IPS DF 6.9 (cell line): ENCODE measurements around the gene VWA2.
"Not testable (repeated sequence)": the region's sequence is repeated elsewhere in the genome, so short reads cannot be mapped to it uniquely, and the experiment has no call there.

Source experiments
- DNase-seq: peaks from one replicate; pipeline ENCODE4 v3.0.0-alpha.2; 2013; ENCODE audit warnings: low read depth, low spot score
- H3K27ac ChIP-seq: one replicate; pipeline ENCODE4 v1.5.1; 2013; ENCODE audit warnings: low read length, control low read depth
- H3K27me3 ChIP-seq: 2 replicates; pipeline ENCODE4 v1.6.1; 2013; ENCODE audit warnings: mild to moderate bottlenecking, low read length; ENCODE audit not compliant: control insufficient read depth, insufficient read depth
- H3K36me3 ChIP-seq: 2 replicates; pipeline ENCODE4 v1.6.1; 2013; ENCODE audit warnings: low read length; ENCODE audit not compliant: control insufficient read depth, insufficient read depth
- H3K4me1 ChIP-seq: 2 replicates; pipeline ENCODE4 v1.6.1; 2013; ENCODE audit warnings: low read length; ENCODE audit not compliant: control insufficient read depth, insufficient read depth
- H3K4me3 ChIP-seq: 2 replicates; pipeline ENCODE4 v1.5.1; 2013; ENCODE audit warnings: mild to moderate bottlenecking, low read length
- H3K9me3 ChIP-seq: 2 replicates; pipeline ENCODE4 v1.6.1; 2013; ENCODE audit warnings: low read length, inconsistent platforms; ENCODE audit not compliant: control insufficient read depth, insufficient read depth
- WGBS: extraction: QIAGEN DNeasy Blood & Tissue Kit; methylation state at CpG from one replicate; pipeline ENCODE4 v1.1.7; 2013; ENCODE audit warnings: mixed read lengths, missing lambda C conversion rate; ENCODE audit not compliant: insufficient read length, insufficient coverage; 5-methylcytosine and 5-hydroxymethylcytosine counted together

VWA2 gene

DNA sequence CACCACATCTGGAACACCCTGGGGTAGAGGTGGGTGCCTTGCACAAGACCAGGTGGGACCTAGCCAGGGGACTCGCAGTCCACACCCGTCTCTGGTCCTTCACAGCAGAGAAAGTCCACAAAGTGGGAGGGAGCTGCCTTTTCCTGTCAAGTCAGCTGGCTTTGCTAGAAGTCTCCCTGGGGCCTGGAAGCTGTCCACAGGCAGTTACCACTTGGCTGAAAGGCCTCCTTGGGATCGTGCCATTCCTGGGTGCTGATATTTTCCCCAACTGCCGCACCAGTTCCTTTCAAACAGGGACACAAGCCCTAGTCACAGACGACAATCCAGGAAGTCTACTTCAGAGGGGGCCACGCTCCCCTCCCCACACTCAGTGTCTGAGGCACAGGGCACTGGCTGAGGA is 89.8 kb downstream of the VWA2 start:
- DNase-seq: no peak
- WGBS: no CpG with 5 or more reads among the region's 6 CpGs
- Histone ChIP-seq H3K4me3 (no peak overlapping the region), H3K36me3 (no peaks in the 10 kb centered on the region), H3K27me3 (no peaks in the 10 kb centered on the region), H3K9me3 (no peaks in the 10 kb centered on the region), H3K27ac (no peak overlapping the region), H3K4me1 (no peaks in the 10 kb centered on the region)

DNA sequence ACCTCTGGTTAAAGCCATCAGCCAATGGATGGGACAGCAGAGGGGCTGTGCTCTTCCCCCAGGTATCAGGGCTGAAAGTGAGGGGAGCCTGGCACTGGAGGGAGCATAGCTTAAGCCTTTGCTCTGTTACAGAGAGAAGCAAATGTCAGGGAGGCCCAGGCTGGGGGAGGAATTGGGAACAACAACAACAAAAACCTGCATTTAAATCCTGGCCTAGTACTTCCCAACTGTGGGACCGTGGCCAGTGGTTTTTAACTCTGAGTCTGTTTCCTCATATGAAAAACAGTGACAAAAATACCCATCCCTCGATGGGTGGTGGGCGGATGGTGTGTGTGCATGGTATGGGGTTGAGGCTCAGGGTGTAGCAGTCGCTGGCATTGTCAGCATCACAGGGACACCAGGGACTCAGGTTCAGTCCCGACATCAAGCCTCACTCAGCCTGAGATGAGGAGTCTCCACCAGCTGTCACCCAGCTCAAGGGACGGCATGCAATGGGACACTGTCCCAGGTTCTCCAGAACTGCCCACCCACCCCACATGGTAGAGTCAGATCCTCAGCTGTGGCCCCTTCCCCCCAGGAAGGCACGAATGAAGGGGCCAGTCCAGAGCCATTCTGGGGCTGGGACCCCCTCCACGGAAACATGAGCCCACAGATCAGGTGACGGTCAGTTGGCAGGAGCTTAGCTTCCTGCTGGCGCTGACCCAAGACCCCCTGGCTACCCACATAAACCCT is 90.7 kb downstream of the VWA2 start:
- DNase-seq: no peak
- H3K27ac ChIP-seq: no peak overlapping the region
- H3K4me1 ChIP-seq: peaks cover 2% of the 10 kb centered on the region; the same call in 1 of the 2 replicates
- no peak overlapping the region for H3K4me3 ChIP-seq
- H3K9me3 ChIP-seq: no peaks in the 10 kb centered on the region
- WGBS: no CpG with 5 or more reads among the region's 10 CpGs
- H3K36me3 ChIP-seq: no peaks in the 10 kb centered on the region
- no peaks in the 10 kb centered on the region for H3K27me3 ChIP-seq

DNA sequence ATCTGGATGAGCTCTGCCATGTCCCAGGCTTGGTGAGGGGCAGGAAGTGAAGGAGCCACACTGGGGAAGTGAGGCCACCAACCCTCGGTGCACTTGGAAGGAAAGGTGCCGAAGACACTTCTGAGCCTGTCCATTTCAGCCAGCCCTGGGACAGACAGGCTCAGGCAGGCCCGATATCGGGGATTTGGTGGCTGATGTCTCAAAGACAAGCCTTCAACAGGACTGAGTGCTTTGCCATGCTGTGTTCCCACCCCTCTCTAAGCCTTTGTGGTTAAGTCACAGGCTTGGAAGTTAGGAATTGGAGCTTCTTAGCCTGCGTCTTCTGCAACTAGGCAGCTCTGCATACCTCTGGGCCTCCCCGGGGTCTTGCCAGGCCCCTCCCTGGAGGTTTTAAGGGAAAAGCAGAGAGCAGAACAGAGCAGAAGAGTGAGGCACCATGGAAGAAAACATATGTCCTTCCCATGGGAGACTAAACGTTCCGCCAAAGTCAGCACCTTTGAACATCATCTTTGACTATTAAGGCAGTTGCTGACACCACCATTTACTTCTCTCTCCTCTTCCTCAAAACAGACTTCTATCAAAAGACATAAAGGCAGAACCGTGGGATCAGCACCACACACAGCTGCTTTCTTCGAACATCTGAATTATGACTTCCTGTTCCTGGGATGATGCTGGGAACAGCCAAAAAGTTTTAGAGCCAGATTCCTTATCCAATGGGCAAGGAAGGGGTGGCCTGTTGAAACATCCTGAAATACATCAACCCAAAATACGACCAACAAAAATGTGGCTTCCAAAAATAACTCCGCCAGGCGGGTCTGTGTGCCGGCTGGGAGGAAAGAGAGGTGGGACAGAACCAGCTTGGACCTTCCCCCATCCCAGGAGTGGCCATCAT is 93.5 kb downstream of the VWA2 start:
- no peak for DNase-seq
- WGBS: no CpG with 5 or more reads among the region's 14 CpGs
- no peaks in the 10 kb centered on the region for H3K36me3 ChIP-seq
- no peak overlapping the region for H3K27ac ChIP-seq
- no peak overlapping the region for H3K4me3 ChIP-seq
- no peaks in the 10 kb centered on the region for H3K9me3 ChIP-seq
- H3K27me3 ChIP-seq: no peaks in the 10 kb centered on the region
- H3K4me1 ChIP-seq: peaks cover 7% of the 10 kb centered on the region

DNA sequence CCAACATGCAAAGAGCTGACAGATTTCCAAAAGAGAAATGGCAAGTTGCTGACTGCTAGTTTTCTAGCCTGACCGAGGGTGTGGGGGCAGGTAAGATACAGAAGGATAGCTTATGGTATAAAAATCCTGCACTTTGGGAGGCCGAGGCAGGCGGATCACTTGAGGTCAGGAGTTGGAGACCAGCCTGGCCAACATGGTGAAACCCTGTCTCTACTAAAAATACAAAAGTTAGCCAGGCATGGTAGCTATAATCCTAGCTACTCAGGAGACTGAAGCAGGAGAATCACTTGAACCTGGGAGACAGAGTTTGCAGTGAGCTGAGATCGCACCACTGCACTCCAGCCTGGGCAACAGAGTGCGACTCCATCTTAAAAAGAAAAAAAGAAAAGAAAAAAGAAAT is 94.4 kb downstream of the VWA2 start:
- not testable (repeated sequence) for H3K36me3 ChIP-seq, H3K4me1 ChIP-seq, DNase-seq, H3K4me3 ChIP-seq, H3K27ac ChIP-seq, H3K9me3 ChIP-seq, H3K27me3 ChIP-seq
- no CpG with 5 or more reads among the region's 5 CpGs for WGBS

DNA sequence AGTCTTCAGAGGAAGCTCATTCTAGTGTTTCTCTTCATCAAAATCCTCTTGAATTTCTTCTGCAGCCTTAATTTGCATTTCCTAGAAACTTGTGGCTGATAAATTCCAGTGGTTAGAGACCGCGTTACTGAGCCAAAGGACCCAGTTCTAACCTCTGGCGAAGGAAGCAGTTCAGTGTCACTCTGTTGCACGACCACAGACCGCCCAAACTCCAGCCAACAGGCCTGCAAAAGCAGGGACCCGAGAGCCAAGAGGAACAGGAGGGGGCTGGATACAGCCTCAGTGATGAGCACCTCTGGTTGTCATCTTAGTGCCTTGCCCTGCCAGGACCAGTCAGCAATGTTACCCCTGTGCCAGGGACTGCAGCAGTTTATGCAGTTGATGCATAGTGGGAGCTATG is 95.2 kb downstream of the VWA2 start:
- peaks cover 9% of the 10 kb centered on the region for H3K4me1 ChIP-seq
- no peak for DNase-seq
- no peak overlapping the region for H3K4me3 ChIP-seq
- WGBS: no CpG with 5 or more reads among the region's 6 CpGs
- H3K36me3 ChIP-seq: no peaks in the 10 kb centered on the region
- H3K27ac ChIP-seq: no peak overlapping the region
- H3K9me3 ChIP-seq: no peaks in the 10 kb centered on the region
- no peaks in the 10 kb centered on the region for H3K27me3 ChIP-seq

DNA sequence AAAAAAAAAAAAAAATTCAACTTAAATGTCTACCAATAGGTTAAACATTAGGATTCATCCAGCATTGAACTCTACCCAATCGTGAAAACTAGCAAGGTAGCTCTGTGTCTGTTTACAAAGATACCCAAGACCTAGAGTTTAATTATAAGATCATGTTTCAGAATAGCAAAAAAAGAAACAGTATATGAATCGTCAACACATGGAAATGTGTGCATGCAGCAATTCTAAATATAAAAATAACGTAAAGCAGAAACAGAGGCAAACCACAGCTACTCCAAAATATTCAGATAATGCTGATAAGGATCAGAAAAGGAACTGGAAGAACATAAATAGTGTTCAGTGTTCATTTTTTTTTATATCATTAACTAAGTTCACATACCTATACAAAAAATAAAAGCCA is 96.6 kb downstream of the VWA2 start:
- Histone ChIP-seq H3K27ac (no peak overlapping the region), H3K9me3 (no peaks in the 10 kb centered on the region), H3K4me3 (no peak overlapping the region), H3K27me3 (no peaks in the 10 kb centered on the region), H3K4me1 (peaks cover 9% of the 10 kb centered on the region), H3K36me3 (no peaks in the 10 kb centered on the region)
- no peak for DNase-seq
- no CpG with 5 or more reads among the region's 3 CpGs for WGBS

DNA sequence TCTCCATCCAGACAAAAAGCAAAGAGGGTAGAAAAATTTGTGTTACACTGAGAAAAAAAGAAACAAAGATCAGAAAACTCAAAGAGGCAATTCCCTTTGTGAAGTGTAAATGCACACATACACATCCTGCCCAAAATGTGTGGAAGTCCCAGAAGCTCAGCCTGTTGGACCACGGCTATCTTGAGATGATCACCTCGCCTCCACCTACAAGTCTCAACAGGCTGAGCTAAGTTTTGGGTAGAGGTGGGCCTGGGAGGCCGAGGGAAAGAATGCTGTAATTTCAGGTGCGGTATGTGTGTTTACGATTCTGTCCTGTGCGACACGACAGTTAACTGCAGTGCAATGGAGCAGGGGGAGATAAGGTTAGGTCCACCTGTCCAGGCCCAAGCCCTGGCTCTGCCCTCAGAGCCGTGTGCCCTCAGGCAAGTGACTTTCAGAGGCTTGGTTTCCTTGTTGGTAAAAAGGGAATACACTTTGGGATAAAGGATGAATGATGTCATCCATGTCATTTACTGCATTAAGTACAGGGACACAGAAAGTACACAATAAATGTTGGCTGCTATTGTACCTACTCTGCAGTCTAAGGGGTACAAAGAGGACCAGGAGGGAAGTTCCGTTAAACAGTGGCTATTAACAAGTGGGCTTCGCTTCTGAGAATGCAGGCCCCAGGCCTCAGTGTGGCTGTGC is 97.9 kb downstream of the VWA2 start:
- no peaks in the 10 kb centered on the region for H3K9me3 ChIP-seq
- DNase-seq: no peak
- H3K27ac ChIP-seq: no peak overlapping the region
- no peaks in the 10 kb centered on the region for H3K36me3 ChIP-seq
- no peaks in the 10 kb centered on the region for H3K27me3 ChIP-seq
- H3K4me1 ChIP-seq: peaks cover 9% of the 10 kb centered on the region
- H3K4me3 ChIP-seq: no peak overlapping the region
- no CpG with 5 or more reads among the region's 10 CpGs for WGBS

DNA sequence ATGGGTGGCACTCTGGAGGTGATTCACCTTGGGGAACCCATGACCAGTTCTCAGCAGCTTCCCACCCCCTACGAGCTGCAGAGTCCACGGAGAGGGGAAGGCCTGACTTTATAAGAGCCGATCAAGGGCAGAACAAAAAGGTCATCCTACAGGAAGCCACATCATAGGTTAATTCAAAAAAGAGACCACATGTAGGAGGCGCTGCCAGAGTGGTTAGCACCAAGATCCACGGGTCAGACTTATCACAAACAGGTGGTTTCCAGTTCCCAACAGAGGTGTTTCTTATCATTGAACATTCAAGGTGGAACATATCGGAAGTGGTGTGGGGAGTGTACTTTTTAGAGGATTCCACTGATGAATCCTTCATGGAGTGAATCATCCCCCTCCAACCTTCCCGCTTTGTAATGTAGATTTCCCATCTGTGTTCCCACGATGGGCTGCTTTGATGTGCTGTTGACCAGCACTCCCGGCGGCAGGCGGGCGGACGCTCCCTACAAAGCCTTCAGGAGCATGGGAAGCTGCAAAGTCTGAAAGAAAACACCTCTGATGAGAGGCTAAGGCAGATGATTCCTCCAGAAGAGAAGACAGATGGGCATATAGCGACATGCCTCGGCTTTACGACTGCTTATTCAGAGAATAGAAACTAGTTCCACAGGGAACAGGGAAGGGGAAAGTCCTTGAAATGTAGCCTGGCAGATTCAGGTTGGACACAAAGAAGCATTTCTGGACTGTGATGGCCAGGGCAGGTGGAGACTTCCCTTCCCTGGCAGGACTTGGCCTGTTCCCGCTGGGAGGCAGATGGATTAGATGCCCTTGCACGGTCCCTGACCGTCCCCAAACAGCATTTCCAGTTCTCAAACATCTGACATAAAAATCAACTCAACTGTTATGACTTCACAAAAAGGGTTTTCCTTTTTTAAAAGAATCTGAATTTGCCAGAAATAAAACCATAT is 98.7 kb downstream of the VWA2 start:
- DNase-seq: no peak
- Histone ChIP-seq H3K4me3 (no peak overlapping the region), H3K36me3 (no peaks in the 10 kb centered on the region), H3K9me3 (no peaks in the 10 kb centered on the region), H3K27me3 (no peaks in the 10 kb centered on the region), H3K4me1 (peaks cover 9% of the 10 kb centered on the region), H3K27ac (no peak overlapping the region)
- no CpG with 5 or more reads among the region's 19 CpGs for WGBS

DNA sequence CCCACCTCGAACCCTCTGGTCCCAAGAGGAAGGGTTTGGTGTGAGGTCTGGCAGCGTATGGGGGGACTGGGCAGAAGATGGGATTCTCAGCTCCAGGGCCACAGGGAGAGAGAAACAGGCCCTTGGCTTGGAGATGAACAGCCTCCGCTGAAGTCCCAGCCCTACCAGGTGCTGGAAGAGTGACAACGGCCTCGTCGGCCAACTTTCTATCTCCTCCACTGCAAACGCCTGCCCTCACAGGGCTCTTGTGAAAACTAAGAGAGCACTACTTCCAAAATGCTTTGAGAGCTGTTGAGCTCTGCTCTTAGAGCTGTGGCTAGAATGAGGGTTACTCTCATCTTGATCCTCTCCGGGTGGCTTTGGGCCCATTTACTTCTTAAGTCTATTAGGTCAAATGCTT is 101.8 kb downstream of the VWA2 start:
- no peak for DNase-seq
- H3K4me1 ChIP-seq: peaks cover 7% of the 10 kb centered on the region
- H3K27ac ChIP-seq: no peak overlapping the region
- no CpG with 5 or more reads among the region's 8 CpGs for WGBS
- H3K36me3 ChIP-seq: no peaks in the 10 kb centered on the region
- H3K9me3 ChIP-seq: no peaks in the 10 kb centered on the region
- H3K4me3 ChIP-seq: no peak overlapping the region
- H3K27me3 ChIP-seq: no peaks in the 10 kb centered on the region
